PC-9 (cell line): Measurements from ENCODE around the gene KAT7. TPM values are rescaled to one million over a fixed set of nuclear protein-coding genes. Genes with fewer than 3 reads are reported as not detected.
"Not testable (repeated sequence)": the region's sequence is repeated elsewhere in the genome, so short reads cannot be mapped to it uniquely, and the experiment has no call there.

Experiments used
- BruUV-seq: library from RNA; stranded (reverse); fragments of 400-500 nt; replicated peaks from 2 replicates; lab custom pipeline; 2021; lab: Mats Ljungman, UMichigan
- CTCF ChIA-PET: fragments of 300-600 bp; sonication (Branson Sonifier 250); formaldehyde crosslinking; loops from one replicate; lab custom pipeline; 2022; ENCODE audit warnings: antibody characterized with exemption; lab: Charles Lee
- POLR2A ChIA-PET: fragments of 300-600 bp; sonication (Branson Sonifier 250); formaldehyde crosslinking; loops from one replicate; lab custom pipeline; 2022; ENCODE audit warnings: antibody characterized with exemption; ENCODE audit not compliant: unreplicated experiment; lab: Charles Lee
- DNase-seq, 2 experiments: peaks; one replicate each; pipeline versions ENCODE4 v3.0.0 to v3.0.0-alpha.2; 2015 to 2022; ENCODE audit warnings: mixed read lengths in 1 of 2
- H2AFZ ChIP-seq: fragments of 200-600 bp; sonication (generic); 2 replicates; pipeline ENCODE4 v1.8.1; 2017; ENCODE audit warnings: antibody characterized with exemption
- H3F3A ChIP-seq: fragments of 200-600 bp; sonication (generic); 2 replicates; pipeline ENCODE4 v1.8.1; 2017; ENCODE audit warnings: antibody characterized with exemption, mild to moderate bottlenecking, low read depth; ENCODE audit not compliant: insufficient read depth
- H3K27ac ChIP-seq: fragments of 200-600 bp; sonication (generic); 2 replicates; pipeline ENCODE4 v1.6.1; 2016; ENCODE audit warnings: mixed run types
- H3K27me3 ChIP-seq: fragments of 200-600 bp; sonication (generic); 2 replicates; pipeline ENCODE4 v1.6.1; 2016; ENCODE audit warnings: low read depth, mixed run types; ENCODE audit not compliant: insufficient read depth
- H3K36me3 ChIP-seq: fragments of 200-600 bp; sonication (generic); 2 replicates; pipeline ENCODE4 v1.6.1; 2016; ENCODE audit warnings: low read depth, mixed run types
- H3K4me1 ChIP-seq: fragments of 200-600 bp; sonication (generic); replicated peaks from 2 replicates; pipeline ENCODE4 v1.6.1; 2016; ENCODE audit warnings: mixed run types; ENCODE audit not compliant: insufficient read depth
- H3K4me2 ChIP-seq: fragments of 200-600 bp; sonication (generic); 2 replicates; pipeline ENCODE4 v1.6.1; 2017; ENCODE audit warnings: mixed run types
- H3K4me3 ChIP-seq: fragments of 200-600 bp; sonication (generic); 2 replicates; pipeline ENCODE4 v1.6.1; 2016; ENCODE audit warnings: mixed run types
- H3K79me2 ChIP-seq: fragments of 200-600 bp; sonication (generic); 2 replicates; pipeline ENCODE4 v1.6.1; 2017; ENCODE audit warnings: low read depth, mixed run types
- H3K9me2 ChIP-seq: fragments of 200-600 bp; sonication (generic); 2 replicates; pipeline ENCODE4 v1.8.1; 2017; ENCODE audit warnings: mild to moderate bottlenecking; ENCODE audit not compliant: insufficient read depth
- H3K9me3 ChIP-seq: fragments of 200-600 bp; sonication (generic); 2 replicates; pipeline ENCODE4 v1.8.1; 2016; ENCODE audit warnings: low read depth; ENCODE audit not compliant: insufficient read depth
- H4K20me1 ChIP-seq: fragments of 200-600 bp; sonication (generic); 2 replicates; pipeline ENCODE4 v1.8.1; 2017; ENCODE audit not compliant: insufficient read depth
- EZH2 ChIP-seq: fragments of 200-600 bp; sonication (generic); IDR thresholded peaks from 2 replicates; pipeline ENCODE4 v1.8.0; 2017; ENCODE audit warnings: antibody characterized with exemption, low read depth
- intact Hi-C: fragments of 100-400 bp; cut with micrococcal nuclease; formaldehyde crosslinking; loops from one replicate; pipeline ENCODE4 v1.10.0; 2022; ENCODE audit not compliant: unreplicated experiment
- total RNA-seq: library from RNA; stranded (reverse); gene quantifications from 2 replicates; pipeline ENCODE4 v1.2.3, GENCODE V29; 2021
- TF ChIP-seq, protein P1 (sequence below): fragments of 200-600 bp; sonication (generic); conservative IDR thresholded peaks from 2 replicates; pipeline ENCODE4 v1.6.1; 2017; ENCODE audit warnings: mixed run types, antibody characterized with exemption, mild to moderate bottlenecking, moderate library complexity

KAT7 gene
- total RNA-seq, 1 experiment from 2014 or later: 57.0 TPM

DNA sequence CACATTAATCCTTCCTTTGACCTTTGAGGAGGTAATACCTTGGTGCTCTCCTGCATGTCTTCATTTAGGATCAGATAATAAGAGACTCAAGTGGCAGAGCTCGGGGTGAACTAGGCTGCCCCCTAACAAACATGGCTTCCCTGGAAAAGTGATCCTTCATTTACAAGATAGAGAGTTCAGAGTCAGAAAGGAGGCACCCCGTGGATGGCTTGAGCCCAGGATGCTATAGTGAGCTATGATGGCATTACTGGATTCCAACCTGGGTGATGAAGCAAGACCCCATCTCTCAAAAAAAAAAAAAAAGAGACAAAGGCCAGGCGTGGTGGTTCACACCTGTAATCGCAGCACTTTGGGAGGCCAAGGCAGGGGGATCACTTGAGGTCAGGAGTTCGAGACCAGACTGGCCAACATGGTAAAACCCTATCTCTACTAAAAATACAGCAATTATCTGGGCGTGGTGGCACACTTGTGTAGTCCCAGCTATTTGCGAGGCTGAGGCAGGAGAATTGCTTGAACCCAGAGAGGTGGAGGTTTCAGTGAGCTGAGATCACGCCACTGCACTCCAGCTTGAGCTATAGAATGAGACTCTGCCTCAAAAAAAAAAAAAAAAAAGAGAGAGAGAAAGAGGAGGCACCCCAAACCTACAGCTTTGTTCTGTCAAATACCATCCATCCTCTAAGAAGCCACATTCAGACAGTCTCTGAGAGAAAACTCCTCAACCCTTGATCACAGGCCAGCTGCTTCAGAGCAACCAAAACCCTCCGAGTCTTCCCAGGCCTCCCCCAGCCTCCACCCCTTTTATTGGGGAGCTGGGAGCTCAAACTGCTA lies 31.9 kb upstream of the KAT7 start:
- CTCF ChIA-PET: interaction anchor here (0.6 to 1.1 kb wide), 3 partner anchors 129 to 965 kb away, joined by 5 to 13 read pairs (median 11); no protein-coding TSS in a partner anchor

DNA sequence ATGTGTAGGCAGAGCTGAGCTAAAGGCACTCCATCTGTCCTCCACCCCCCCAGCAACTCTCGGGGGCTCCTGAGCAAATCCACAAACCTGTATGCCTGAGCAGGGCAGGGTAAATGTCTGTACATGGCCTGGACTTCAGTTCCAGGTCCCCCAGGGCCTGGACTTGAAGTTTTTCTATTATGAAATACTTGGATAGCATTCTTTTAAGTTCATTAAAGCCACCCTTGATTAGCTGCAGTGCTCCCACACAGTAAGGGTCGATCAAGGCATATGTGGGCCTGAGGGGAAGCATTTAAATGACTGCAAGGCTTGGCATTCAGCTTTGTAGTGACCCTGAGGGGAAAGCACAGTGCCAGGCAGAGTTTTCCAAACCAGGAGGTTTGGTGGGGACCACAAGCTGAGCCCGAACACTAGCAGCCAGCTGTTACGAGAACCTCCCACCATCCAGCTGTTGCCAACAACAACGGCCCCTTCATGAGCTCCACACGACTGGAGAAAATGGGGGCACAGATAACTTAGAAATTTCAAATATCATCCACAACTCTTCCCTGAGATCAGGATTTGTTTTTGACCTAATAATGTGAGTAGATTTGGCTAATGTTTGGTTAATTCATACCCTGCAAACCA lies 31.2 kb upstream of the KAT7 start:
- Histone ChIP-seq H3K4me3 (no peak overlapping the region), H3K4me1 (no peaks in the 10 kb centered on the region), H3K9me2 (no peaks in the 10 kb centered on the region), H3K27ac (no peak overlapping the region), H3K4me2 (no peak overlapping the region), H3K27me3 (no peaks in the 10 kb centered on the region), H3F3A (no peaks in the 10 kb centered on the region), H4K20me1 (no peaks in the 10 kb centered on the region), H3K79me2 (no peaks in the 10 kb centered on the region), H3K9me3 (no peaks in the 10 kb centered on the region), H3K36me3 (no peaks in the 10 kb centered on the region), H2AFZ (no peak overlapping the region)
- CTCF ChIA-PET: no interaction called here
- BruUV-seq: no TSS peak
- POLR2A ChIA-PET: no interaction called here
- intact Hi-C loops: no loop called here
- TF ChIP-seq EZH2: no peak
- TF ChIP-seq, protein P1, sequence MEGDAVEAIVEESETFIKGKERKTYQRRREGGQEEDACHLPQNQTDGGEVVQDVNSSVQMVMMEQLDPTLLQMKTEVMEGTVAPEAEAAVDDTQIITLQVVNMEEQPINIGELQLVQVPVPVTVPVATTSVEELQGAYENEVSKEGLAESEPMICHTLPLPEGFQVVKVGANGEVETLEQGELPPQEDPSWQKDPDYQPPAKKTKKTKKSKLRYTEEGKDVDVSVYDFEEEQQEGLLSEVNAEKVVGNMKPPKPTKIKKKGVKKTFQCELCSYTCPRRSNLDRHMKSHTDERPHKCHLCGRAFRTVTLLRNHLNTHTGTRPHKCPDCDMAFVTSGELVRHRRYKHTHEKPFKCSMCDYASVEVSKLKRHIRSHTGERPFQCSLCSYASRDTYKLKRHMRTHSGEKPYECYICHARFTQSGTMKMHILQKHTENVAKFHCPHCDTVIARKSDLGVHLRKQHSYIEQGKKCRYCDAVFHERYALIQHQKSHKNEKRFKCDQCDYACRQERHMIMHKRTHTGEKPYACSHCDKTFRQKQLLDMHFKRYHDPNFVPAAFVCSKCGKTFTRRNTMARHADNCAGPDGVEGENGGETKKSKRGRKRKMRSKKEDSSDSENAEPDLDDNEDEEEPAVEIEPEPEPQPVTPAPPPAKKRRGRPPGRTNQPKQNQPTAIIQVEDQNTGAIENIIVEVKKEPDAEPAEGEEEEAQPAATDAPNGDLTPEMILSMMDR: no peak
- no peak for DNase-seq

More for the DNA sequence above, 31.9 kb upstream of the KAT7 start:
- Histone ChIP-seq H3K27me3 (no peaks in the 10 kb centered on the region), H3K36me3 (no peaks in the 10 kb centered on the region), H3K27ac (no peak overlapping the region), H3K79me2 (no peaks in the 10 kb centered on the region), H4K20me1 (no peaks in the 10 kb centered on the region), H3K4me3 (no peak overlapping the region), H2AFZ (no peak overlapping the region), H3K9me3 (no peaks in the 10 kb centered on the region), H3K9me2 (no peaks in the 10 kb centered on the region), H3K4me1 (no peaks in the 10 kb centered on the region), H3K4me2 (no peak overlapping the region), H3F3A (no peaks in the 10 kb centered on the region)
- intact Hi-C loops: no loop called here
- POLR2A ChIA-PET: no interaction called here
- BruUV-seq: no TSS peak
- DNase-seq: no peak
- TF ChIP-seq, protein P1: no peak
- no peak for TF ChIP-seq EZH2

DNA sequence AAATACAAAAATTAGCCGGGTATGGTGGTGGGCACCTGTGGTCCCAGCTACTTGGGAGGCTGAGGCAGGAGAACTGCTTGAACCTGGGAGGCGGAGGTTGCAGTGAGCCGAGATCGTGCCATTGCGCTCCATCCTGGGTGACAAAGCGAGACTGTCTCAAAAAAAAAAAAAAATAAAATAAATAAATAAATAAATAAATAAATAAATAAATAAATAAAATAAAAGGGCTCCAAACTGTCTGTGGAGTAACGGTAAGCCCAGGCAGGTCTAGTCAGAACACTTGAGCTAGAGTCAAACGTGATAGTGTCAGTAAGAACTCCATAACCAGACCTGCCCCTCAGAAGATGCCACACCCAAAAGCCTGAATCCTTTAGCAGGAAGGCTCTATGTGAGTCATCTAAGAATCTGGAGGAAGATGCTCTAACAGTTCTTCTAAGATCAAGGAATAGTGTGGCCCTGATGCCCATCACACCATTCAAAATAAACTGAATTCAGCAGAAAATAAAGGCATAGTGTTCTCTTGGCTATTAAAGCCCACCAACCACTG lies 29.9 kb upstream of the KAT7 start:
- H3K9me2 ChIP-seq, H4K20me1 ChIP-seq, H3K9me3 ChIP-seq, H3K4me3 ChIP-seq, DNase-seq, H3K4me1 ChIP-seq, H2AFZ ChIP-seq, H3K27ac ChIP-seq, H3K36me3 ChIP-seq, CTCF ChIA-PET, H3K4me2 ChIP-seq, H3F3A ChIP-seq, H3K27me3 ChIP-seq, intact Hi-C loops, BruUV-seq, H3K79me2 ChIP-seq, POLR2A ChIA-PET: not testable (repeated sequence)
